ENCODE data around the gene PTCRA. TPM values are rescaled to one million over a fixed set of nuclear protein-coding genes. Genes with fewer than 3 reads are reported as not detected.
"Not testable (repeated sequence)": the region's sequence is repeated elsewhere in the genome, so short reads cannot be mapped to it uniquely, and the experiment has no call there.

The PTCRA gene
- total RNA-seq, 1 experiment from 2014 or later, result not detected

DNA sequence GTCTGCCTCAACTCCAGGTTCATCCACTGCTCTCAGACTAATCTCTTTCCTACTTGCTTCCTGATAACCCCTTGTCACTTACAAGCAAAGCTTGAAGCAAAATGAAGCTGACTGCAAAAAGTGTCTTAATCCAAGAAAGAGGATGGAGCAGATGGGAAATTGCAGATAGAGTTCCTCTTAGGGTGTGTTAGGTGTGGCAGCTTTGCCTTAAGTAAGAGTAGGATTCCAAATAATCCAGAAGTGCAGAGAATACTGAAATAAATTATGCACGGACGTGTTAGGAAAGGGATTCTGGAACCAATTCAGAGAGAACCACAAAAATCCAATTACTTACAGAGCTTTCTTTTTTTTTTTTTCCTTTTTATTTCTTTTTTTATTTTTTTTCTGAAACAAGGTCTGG lies 42.5 kb upstream of the PTCRA start:
- H3F3A ChIP-seq (ENCODE audit: low read length, unreplicated experiment), result no peaks in the 10 kb centered on the region
- BruUV-seq (replicated peaks), result no TSS peak

GRCh38 chr6:42877695-42878094 lies 38.2 kb upstream of the PTCRA start:
- H3K4me1 ChIP-seq (ENCODE audit: insufficient read depth, low read length), result peaks cover 4% of the 10 kb centered on the region; the same call in 1 of the 2 replicates
- peak overlapping the region; percentile 54 for H2AFZ ChIP-seq (ENCODE audit: low read length)
- H3K9me2 ChIP-seq (replicated peaks; ENCODE audit: low read length), result no peaks in the 10 kb centered on the region
- ATAC-seq (no peak), DNase-seq (no peak)
- H3K9me3 ChIP-seq (ENCODE audit: low read length), result no peaks in the 10 kb centered on the region
- no peak overlapping the region for H3K27ac ChIP-seq (ENCODE audit: low read length)
- H3K27me3 ChIP-seq (ENCODE audit: low read length), result no peaks in the 10 kb centered on the region
- H3K4me2 ChIP-seq (ENCODE audit: low read length), result no peak overlapping the region
- intact Hi-C loops (cut with micrococcal nuclease), result loop anchor here (1.0 to 2.0 kb wide), 4 partner anchors 95 to 216 kb away; partner anchors contain the start of genes BICRAL and TBCC
- H3K36me3 ChIP-seq (ENCODE audit: low read depth, low read length), result 0 out of 2 replicates have a peak, but pooled peaks cover 3% of the 10 kb centered on the region
- no peak overlapping the region for H3K4me3 ChIP-seq (ENCODE audit: low read length)
- ChIA-PET CTCF (no interaction called here), POLR2A (ENCODE audit: unreplicated experiment) (interaction anchor here (0.7 kb wide), 1 partner anchor 131 kb away, joined by 11 read pairs; no protein-coding TSS in a partner anchor)
- peaks cover 30% of the 10 kb centered on the region for H3K79me2 ChIP-seq (ENCODE audit: low read length)
- H4K20me1 ChIP-seq (ENCODE audit: low read length), result no peaks in the 10 kb centered on the region
- TF ChIP-seq EZH2 (IDR thresholded peaks at IDR 0.05; ENCODE audit: low read length, unreplicated experiment), result no peak
- no peaks in the 10 kb centered on the region for H3F3A ChIP-seq (ENCODE audit: low read length, unreplicated experiment)
- H3K9ac ChIP-seq (ENCODE audit: low read length), result no peak overlapping the region
- no TSS peak for BruUV-seq (replicated peaks)

More for the DNA sequence above, 42.5 kb upstream of the PTCRA start:
- Histone ChIP-seq H3K9me3 (ENCODE audit: low read length) (no peaks in the 10 kb centered on the region), H3K9ac (ENCODE audit: low read length) (no peak overlapping the region), H3K4me2 (ENCODE audit: low read length) (no peak overlapping the region), H3K9me2 (replicated peaks; ENCODE audit: low read length) (no peaks in the 10 kb centered on the region), H3K27ac (ENCODE audit: low read length) (no peak overlapping the region), H3K36me3 (ENCODE audit: low read depth, low read length) (no peaks in the 10 kb centered on the region), H3K4me1 (ENCODE audit: insufficient read depth, low read length) (no peaks in the 10 kb centered on the region), H3K79me2 (ENCODE audit: low read length) (no peaks in the 10 kb centered on the region), H3K4me3 (ENCODE audit: low read length) (no peak overlapping the region), H2AFZ (ENCODE audit: low read length) (no peak overlapping the region), H4K20me1 (ENCODE audit: low read length) (no peaks in the 10 kb centered on the region), H3K27me3 (ENCODE audit: low read length) (no peaks in the 10 kb centered on the region)
- CTCF ChIA-PET, result no interaction called here
- no peak for DNase-seq
- ATAC-seq, result no peak
- POLR2A ChIA-PET (ENCODE audit: unreplicated experiment), result no interaction called here
- TF ChIP-seq EZH2 (IDR thresholded peaks at IDR 0.05; ENCODE audit: low read length, unreplicated experiment) (no peak), EZH2phosphoT487 (IDR thresholded peaks at IDR 0.05; ENCODE audit: borderline replicate concordance, low read length) (no peak)
- TF ChIP-seq, protein P1, sequence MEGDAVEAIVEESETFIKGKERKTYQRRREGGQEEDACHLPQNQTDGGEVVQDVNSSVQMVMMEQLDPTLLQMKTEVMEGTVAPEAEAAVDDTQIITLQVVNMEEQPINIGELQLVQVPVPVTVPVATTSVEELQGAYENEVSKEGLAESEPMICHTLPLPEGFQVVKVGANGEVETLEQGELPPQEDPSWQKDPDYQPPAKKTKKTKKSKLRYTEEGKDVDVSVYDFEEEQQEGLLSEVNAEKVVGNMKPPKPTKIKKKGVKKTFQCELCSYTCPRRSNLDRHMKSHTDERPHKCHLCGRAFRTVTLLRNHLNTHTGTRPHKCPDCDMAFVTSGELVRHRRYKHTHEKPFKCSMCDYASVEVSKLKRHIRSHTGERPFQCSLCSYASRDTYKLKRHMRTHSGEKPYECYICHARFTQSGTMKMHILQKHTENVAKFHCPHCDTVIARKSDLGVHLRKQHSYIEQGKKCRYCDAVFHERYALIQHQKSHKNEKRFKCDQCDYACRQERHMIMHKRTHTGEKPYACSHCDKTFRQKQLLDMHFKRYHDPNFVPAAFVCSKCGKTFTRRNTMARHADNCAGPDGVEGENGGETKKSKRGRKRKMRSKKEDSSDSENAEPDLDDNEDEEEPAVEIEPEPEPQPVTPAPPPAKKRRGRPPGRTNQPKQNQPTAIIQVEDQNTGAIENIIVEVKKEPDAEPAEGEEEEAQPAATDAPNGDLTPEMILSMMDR (conservative IDR thresholded peaks at IDR 0.05; ENCODE audit: low read depth, low read length), result no peak
- intact Hi-C loops (cut with micrococcal nuclease), result no loop called here

DNA sequence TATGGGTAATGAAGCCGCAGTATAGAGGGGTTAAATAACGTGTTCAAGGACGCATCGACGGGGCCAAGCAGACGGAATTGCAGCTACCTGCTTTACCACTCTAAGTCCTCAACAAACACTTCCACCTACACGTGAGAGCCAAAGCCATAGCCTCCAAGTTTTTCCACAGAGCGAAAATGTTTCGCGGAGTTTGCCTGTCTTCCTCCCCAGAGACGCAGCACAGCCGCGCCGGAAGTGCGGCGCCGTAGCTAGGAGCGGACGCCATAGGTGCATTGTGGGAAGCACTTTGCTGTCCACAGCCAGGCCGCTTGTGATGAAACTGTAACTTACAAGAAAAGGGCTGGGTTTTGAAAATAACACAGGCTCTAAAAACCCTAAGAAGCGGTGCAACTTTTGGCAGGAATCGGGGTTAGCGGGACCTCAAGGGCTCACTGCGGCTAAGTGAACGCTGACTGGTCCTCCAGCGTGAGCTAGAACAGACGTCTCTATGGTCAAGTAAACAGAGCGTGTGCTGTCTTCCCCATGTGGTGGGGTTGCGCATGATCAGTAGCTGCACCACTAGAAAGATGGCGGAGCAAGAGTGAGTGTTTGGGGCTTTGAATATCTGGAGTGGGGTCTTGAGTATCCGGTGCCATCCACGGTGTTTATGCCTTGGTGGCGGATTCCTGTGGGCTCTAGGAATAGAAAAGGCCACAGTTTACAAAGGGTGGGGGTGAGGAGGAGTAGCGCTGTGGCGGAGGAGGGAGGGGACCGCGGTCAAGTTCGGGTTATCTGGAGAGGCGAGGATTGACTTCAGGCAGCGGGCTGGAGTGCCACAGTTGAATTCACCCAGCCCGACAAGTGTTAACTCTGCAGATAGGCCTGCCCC lies 36.2 kb upstream of the PTCRA start, which contains the start of gene RPL7L1:
Gene RPL7L1, plus strand, starts transcription at position 245 of the 868 bp plus-strand sequence. Its CDS starts 295 bp downstream, at position 540.
- Histone ChIP-seq H3K4me3 (ENCODE audit: low read length) (peak within 1 kb of the TSS; percentile 85), H3K4me2 (ENCODE audit: low read length) (peak within 1 kb of the TSS; percentile 93), H3K9me3 (ENCODE audit: low read length) (no peaks in the 10 kb centered on the region), H3K36me3 (ENCODE audit: low read depth, low read length) (peaks cover 21% of the 10 kb centered on the region), H3F3A (ENCODE audit: low read length, unreplicated experiment) (no peaks in the 10 kb centered on the region), H3K79me2 (ENCODE audit: low read length) (peaks cover 49% of the 10 kb centered on the region), H3K27me3 (ENCODE audit: low read length) (no peaks in the 10 kb centered on the region), H2AFZ (ENCODE audit: low read length) (peak within 1 kb of the TSS; percentile 97), H3K9me2 (replicated peaks; ENCODE audit: low read length) (no peaks in the 10 kb centered on the region), H4K20me1 (ENCODE audit: low read length) (no peaks in the 10 kb centered on the region), H3K9ac (ENCODE audit: low read length) (peak within 1 kb of the TSS; percentile 97), H3K4me1 (ENCODE audit: insufficient read depth, low read length) (peaks cover 4% of the 10 kb centered on the region; the same call in 1 of the 2 replicates), H3K27ac (ENCODE audit: low read length) (peak within 1 kb of the TSS; percentile 76)
- ChIA-PET CTCF (interaction anchor here (1.2 kb wide), 1 partner anchor 218 kb away, joined by 6 read pairs; no protein-coding TSS in a partner anchor), POLR2A (ENCODE audit: unreplicated experiment) (interaction anchor here (0.5 to 1.1 kb wide), 6 partner anchors 10 to 761 kb away, joined by 3 to 32 read pairs (median 8); no protein-coding TSS in a partner anchor)
- DNase-seq, result peak; percentile 85
- ATAC-seq, result peak; percentile 89
- BruUV-seq (replicated peaks), result TSS peak; percentile 99
- TF ChIP-seq EZH2phosphoT487 (IDR thresholded peaks at IDR 0.05; ENCODE audit: borderline replicate concordance, low read length) (no peak), EZH2 (IDR thresholded peaks at IDR 0.05; ENCODE audit: low read length, unreplicated experiment) (no peak)
- TF ChIP-seq, protein P1 (conservative IDR thresholded peaks at IDR 0.05; ENCODE audit: low read depth, low read length), result no peak
- intact Hi-C loops (cut with micrococcal nuclease), result no loop called here

- peak overlapping the region; percentile 97 for H3K9ac ChIP-seq (ENCODE audit: low read length)
- H3F3A ChIP-seq (ENCODE audit: low read length, unreplicated experiment); H3K4me1 ChIP-seq (ENCODE audit: insufficient read depth, low read length); H4K20me1 ChIP-seq (ENCODE audit: low read length); BruUV-seq (replicated peaks); intact Hi-C loops (cut with micrococcal nuclease); ATAC-seq; H3K9me2 ChIP-seq (replicated peaks; ENCODE audit: low read length); H3K27me3 ChIP-seq (ENCODE audit: low read length); DNase-seq; H3K9me3 ChIP-seq (ENCODE audit: low read length): not testable (repeated sequence)
- ChIA-PET CTCF (interaction anchor here (0.5 to 1.2 kb wide), 3 partner anchors 18 to 219 kb away, joined by 3 to 6 read pairs (median 4); no protein-coding TSS in a partner anchor), POLR2A (ENCODE audit: unreplicated experiment) (interaction anchor here (0.5 to 1.1 kb wide), 4 partner anchors 98 to 762 kb away, joined by 4 to 32 read pairs (median 10); no protein-coding TSS in a partner anchor)
- peak overlapping the region; percentile 76 for H3K27ac ChIP-seq (ENCODE audit: low read length)
- peak overlapping the region; percentile 85 for H3K4me3 ChIP-seq (ENCODE audit: low read length)
- peak overlapping the region; percentile 93 for H3K4me2 ChIP-seq (ENCODE audit: low read length)
- peak overlapping the region; percentile 97 for H2AFZ ChIP-seq (ENCODE audit: low read length)
- peaks cover 52% of the 10 kb centered on the region for H3K79me2 ChIP-seq (ENCODE audit: low read length)
- peaks cover 25% of the 10 kb centered on the region for H3K36me3 ChIP-seq (ENCODE audit: low read depth, low read length)
Measured at GRCh38 chr6:42880240-42880817, 35.5 kb upstream of the PTCRA start.

Measured in PC-3 (cell line).